Astrocyte of the spinal cord (primary cell): Measurements from ENCODE around the gene RPL18.
"Not testable (repeated sequence)": the region's sequence is repeated elsewhere in the genome, so short reads cannot be mapped to it uniquely, and the experiment has no call there.

Experiments
- DNase-seq: peaks from one replicate; pipeline ENCODE4 v3.0.0; 2011; ENCODE audit warnings: low read depth, low spot score
- H3K4me3 ChIP-seq: 2 replicates; pipeline ENCODE4 v1.5.1; 2011; ENCODE audit warnings: low read depth, mild to moderate bottlenecking, low read length, moderate library complexity
- in situ Hi-C: cut with HindIII; loops from 2 replicates; pipeline ENCODE4 v1.10.0; 2017; ENCODE audit warnings: low sequenced_read_pairs
- TF ChIP-seq, protein P1 (sequence below): IDR thresholded peaks from 2 replicates; pipeline ENCODE4 v1.5.1; 2012; ENCODE audit warnings: low read depth, mild to moderate bottlenecking, low read length, inconsistent platforms

The RPL18 gene

DNA sequence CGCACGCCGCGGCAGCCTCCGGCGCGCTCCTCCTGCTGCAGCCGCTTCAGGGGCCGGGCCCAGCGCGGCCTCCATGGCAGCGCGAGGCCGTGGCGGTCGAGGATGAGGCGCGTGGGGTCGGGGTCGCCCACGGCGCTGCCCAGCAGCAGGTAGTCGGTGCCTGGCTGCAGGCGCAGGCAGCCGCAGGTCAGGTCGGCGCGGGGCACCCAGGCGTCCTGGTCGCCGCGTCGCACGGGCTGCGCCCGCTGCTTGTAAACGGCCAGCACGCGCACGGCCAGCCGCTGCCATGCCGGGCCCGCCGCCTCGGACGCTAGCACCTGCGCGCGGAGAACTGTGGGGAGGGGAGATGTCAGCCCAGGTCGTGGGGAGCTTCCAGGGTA, 42.7 kb upstream of the RPL18 start:
- in situ Hi-C loops, result no loop called here
- DNase-seq, result no peak
- TF ChIP-seq, protein P1, sequence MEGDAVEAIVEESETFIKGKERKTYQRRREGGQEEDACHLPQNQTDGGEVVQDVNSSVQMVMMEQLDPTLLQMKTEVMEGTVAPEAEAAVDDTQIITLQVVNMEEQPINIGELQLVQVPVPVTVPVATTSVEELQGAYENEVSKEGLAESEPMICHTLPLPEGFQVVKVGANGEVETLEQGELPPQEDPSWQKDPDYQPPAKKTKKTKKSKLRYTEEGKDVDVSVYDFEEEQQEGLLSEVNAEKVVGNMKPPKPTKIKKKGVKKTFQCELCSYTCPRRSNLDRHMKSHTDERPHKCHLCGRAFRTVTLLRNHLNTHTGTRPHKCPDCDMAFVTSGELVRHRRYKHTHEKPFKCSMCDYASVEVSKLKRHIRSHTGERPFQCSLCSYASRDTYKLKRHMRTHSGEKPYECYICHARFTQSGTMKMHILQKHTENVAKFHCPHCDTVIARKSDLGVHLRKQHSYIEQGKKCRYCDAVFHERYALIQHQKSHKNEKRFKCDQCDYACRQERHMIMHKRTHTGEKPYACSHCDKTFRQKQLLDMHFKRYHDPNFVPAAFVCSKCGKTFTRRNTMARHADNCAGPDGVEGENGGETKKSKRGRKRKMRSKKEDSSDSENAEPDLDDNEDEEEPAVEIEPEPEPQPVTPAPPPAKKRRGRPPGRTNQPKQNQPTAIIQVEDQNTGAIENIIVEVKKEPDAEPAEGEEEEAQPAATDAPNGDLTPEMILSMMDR, result no peak
- no peak overlapping the region for H3K4me3 ChIP-seq

DNA sequence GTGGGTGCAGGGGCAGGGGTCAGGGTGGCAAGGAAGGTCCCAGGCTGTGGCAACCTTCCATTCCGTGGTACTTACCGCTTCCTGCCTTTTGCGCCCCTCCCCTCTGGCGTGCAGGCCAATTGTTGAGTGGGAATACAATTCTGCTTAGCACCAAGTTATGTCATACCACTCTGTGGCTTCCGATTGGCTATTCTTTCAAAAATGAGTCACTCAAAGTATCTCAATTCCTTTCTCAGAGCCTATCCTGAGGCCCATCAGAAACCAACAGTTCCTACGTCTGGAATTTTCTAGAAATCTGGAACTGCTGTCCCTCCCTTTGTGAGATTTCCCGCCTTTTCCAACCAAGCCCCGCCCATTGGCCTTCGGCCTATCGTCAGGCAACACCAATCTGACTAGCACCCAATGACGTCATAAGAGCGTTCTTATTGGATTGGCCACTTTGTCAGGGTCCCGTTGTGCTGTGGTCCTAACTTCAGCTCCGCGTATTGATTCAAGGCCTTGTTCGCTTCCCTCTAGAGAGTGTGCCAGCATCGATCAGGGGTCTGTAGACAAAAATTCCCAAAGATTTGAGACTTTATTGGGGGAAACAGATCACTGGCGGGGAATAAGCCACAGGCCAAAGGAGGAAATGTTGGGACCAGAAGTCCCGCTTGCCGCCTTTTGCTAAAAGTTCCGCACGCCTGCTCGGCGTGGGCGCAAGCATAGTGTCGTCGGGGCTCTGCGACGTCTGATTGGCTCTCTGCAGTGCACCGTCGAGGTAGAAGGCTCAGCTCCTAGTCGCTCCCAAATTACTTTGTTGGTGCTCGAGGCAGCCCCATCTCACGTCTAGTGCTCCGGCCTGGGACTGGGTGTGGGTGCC, 42.1 kb upstream of the RPL18 start:
- peak; percentile 88 for DNase-seq
- TF ChIP-seq, protein P1, result no peak
- H3K4me3 ChIP-seq, result no peak overlapping the region
- in situ Hi-C loops, result no loop called here

DNA sequence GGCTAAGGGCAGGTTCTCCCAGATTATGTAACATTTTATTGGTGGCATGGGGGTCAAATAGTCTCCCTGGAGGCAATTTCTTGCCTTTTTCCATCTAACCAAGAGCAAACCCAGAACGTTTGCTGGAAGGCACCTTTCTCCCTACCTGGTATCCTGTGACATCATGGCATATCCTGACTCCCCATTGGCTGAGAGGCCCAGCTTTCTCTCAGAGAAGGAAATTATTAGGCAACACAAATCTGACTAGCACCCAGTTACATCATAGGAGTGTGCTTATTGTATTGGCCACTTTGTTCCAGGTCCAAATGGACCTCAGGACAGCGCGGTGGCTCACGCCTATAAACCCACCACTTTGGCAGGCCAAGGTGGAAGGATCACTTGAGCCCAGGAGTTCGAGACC, 40.8 kb upstream of the RPL18 start:
- no peak for DNase-seq
- TF ChIP-seq, protein P1, result no peak
- in situ Hi-C loops, result no loop called here
- H3K4me3 ChIP-seq, result no peak overlapping the region

DNA sequence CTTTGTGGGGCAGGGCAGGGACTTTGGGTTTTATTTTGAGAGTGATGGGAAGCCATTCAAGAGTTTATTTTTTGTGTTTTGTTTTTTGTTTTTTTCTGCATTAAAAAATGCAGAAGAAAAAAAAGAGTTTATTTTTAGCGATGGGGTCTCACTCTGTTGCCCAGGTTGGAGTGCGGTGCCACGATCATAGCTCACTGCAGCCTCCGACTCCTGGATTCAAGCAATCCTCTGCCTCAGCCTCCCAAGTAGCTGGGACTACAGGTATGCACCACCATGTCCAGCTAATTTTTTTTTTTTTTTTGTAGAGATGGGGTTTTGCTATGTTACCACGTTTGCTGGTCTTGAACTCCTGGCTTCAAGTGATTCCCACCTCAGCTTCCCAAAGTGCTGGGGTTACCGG, 39.5 kb upstream of the RPL18 start:
- no peak for DNase-seq
- in situ Hi-C loops, result no loop called here
- TF ChIP-seq, protein P1, result no peak
- no peak overlapping the region for H3K4me3 ChIP-seq

DNA sequence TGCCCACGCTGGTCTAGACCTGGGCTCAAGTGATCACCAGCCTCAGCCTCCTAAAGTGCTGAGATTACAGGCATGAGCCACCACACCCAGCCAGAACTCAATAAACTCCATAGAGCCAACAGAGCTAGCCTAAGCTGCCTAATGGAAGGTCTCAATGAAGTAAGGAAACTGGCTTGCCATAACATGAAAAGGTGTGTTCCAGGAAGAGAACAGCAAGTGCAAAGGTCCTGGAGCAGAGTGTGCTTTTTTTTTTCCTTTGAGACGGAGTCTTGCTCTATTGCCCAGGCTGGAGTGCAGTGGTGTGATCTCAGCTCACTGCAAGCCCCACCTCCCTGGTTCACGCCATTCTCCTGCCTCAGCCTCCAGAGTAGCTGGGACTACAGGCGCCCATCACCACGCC, 38.9 kb upstream of the RPL18 start:
- DNase-seq, in situ Hi-C loops, H3K4me3 ChIP-seq: not testable (repeated sequence)

DNA sequence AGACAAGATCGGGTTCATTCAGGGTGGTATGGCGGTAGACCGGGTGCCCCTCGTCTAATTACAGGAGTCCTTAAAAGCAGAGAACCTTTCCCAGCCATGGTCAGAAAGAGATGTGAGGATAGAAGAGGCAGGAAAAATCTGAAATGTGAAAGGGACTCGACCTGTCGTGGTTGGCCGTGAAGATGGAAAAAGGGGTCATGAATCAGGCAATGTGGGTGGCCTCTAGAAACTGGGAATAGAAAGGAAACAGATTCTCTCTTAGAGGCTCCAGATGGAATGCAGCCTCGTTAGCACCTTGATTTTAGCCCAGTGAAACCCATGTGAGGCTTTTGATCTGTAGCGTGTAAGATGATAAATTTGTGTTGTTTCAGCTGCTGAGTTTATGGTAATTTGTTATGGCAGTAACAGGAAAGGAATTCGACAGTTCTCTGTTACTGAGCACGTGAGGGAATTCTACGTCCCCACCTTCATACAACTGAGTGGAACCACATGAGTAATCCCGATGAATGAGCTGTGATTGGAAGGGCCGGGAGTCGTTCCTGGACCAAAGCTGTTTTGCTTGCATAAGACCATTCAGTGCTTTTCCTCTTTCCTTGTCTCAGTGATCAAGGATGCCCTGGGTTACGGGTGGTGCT, 38.0 kb upstream of the RPL18 start:
- no peak overlapping the region for H3K4me3 ChIP-seq
- peak; percentile 76 for DNase-seq
- TF ChIP-seq, protein P1, result no peak
- in situ Hi-C loops, result no loop called here
